ENCODE results near the gene INTS6.
"Not testable (repeated sequence)": the region's sequence is repeated elsewhere in the genome, so short reads cannot be mapped to it uniquely, and the experiment has no call there.

INTS6 gene

GRCh38 chr13:51453959-51454703 lies 1.3 kb upstream of the INTS6 start:
- DNase-seq = no peak

GRCh38 chr13:51453207-51453958 lies 547 bp upstream of the INTS6 start:
- peak; percentile 68 for DNase-seq

- no peak for DNase-seq
Measured at GRCh38 chr13:51451467-51452360, 1.1 kb downstream of the INTS6 start.

GRCh38 chr13:51451134-51451466 lies 1.7 kb downstream of the INTS6 start:
- no peak for DNase-seq

- DNase-seq = no peak
Measured at GRCh38 chr13:51449018-51449417, 3.8 kb downstream of the INTS6 start.

GRCh38 chr13:51444922-51445321 lies 7.9 kb downstream of the INTS6 start:
- no peak for DNase-seq

- no peak for DNase-seq
Measured at GRCh38 chr13:51440381-51440780, 12.5 kb downstream of the INTS6 start.

GRCh38 chr13:51437550-51438127 lies 15.2 kb downstream of the INTS6 start:
- no peak for DNase-seq

GRCh38 chr13:51435002-51435578 lies 17.7 kb downstream of the INTS6 start:
- no peak for DNase-seq

- no peak for DNase-seq
Measured at GRCh38 chr13:51432576-51432975, 20.3 kb downstream of the INTS6 start.

GRCh38 chr13:51426982-51427381 lies 25.9 kb downstream of the INTS6 start:
- no peak for DNase-seq

GRCh38 chr13:51425410-51426042 lies 27.3 kb downstream of the INTS6 start:
- no peak for DNase-seq

GRCh38 chr13:51423766-51424165 lies 29.1 kb downstream of the INTS6 start:
- DNase-seq = no peak

GRCh38 chr13:51422484-51422883 lies 30.4 kb downstream of the INTS6 start:
- DNase-seq = no peak

GRCh38 chr13:51420681-51421490 lies 31.9 kb downstream of the INTS6 start:
- DNase-seq = no peak

GRCh38 chr13:51419001-51419636 lies 33.7 kb downstream of the INTS6 start:
- no peak for DNase-seq

GRCh38 chr13:51417716-51418115 lies 35.1 kb downstream of the INTS6 start:
- no peak for DNase-seq

GRCh38 chr13:51416107-51416506 lies 36.7 kb downstream of the INTS6 start:
- DNase-seq = no peak

- not testable (repeated sequence) for DNase-seq
Measured at GRCh38 chr13:51415339-51415738, 37.5 kb downstream of the INTS6 start.

- DNase-seq = no peak
Measured at GRCh38 chr13:51412431-51412830, 40.4 kb downstream of the INTS6 start.

- no peak for DNase-seq
Measured at GRCh38 chr13:51405176-51405575, 47.7 kb downstream of the INTS6 start.

Measured in GOT3 (cell line).